ENCODE data around the gene JSRP1.

JSRP1 gene

GRCh38 chr19:2214251-2214650, 42.0 kb downstream of the JSRP1 start:
- DNase-seq, result no peak

- DNase-seq, result no peak
Measured at GRCh38 chr19:2213799-2214198, 42.4 kb downstream of the JSRP1 start.

GRCh38 chr19:2212861-2213711, 43.1 kb downstream of the JSRP1 start:
- DNase-seq, result no peak

- DNase-seq, result no peak
Measured at GRCh38 chr19:2210987-2211740, 45.1 kb downstream of the JSRP1 start.

- DNase-seq, result no peak
Measured at GRCh38 chr19:2210206-2210605, 46.0 kb downstream of the JSRP1 start.

GRCh38 chr19:2209408-2209807, 46.8 kb downstream of the JSRP1 start:
- no peak for DNase-seq

- no peak for DNase-seq
Measured at GRCh38 chr19:2208975-2209374, 47.2 kb downstream of the JSRP1 start.

- no peak for DNase-seq
Measured at GRCh38 chr19:2207991-2208860, 48.0 kb downstream of the JSRP1 start.

- DNase-seq, result no peak
Measured at GRCh38 chr19:2207008-2207407, 49.2 kb downstream of the JSRP1 start.

GRCh38 chr19:2202366-2202765, 53.9 kb downstream of the JSRP1 start:
- no peak for DNase-seq
